Neural cell (in vitro differentiated cells): ENCODE data around the gene PRLHR. TPM values are rescaled to one million over a fixed set of nuclear protein-coding genes. Genes with fewer than 3 reads are reported as not detected.

Experiments used
- H2AFZ ChIP-seq: fragments of 200-600, 300-800 bp; sonication (generic), shearing (Covaris generic); 2 replicates; pipeline ENCODE4 v1.6.0; 2014; ENCODE audit warnings: low read depth, mild to moderate bottlenecking, antibody characterized with exemption, low read length, moderate library complexity
- H3F3A ChIP-seq: fragments of 200-600 bp; shearing (Covaris generic); 2 replicates; pipeline ENCODE4 v1.6.1; 2016; ENCODE audit warnings: mild to moderate bottlenecking, moderate library complexity, mixed read lengths, antibody characterized with exemption, low read length; ENCODE audit not compliant: insufficient read depth, poor library complexity, severe bottlenecking
- H3K27ac ChIP-seq: fragments of 200-600, 300-800 bp; sonication (generic), shearing (Covaris generic); 2 replicates; pipeline ENCODE4 v1.5.1; 2014; ENCODE audit warnings: mild to moderate bottlenecking, low read length, moderate library complexity
- H3K27me3 ChIP-seq: fragments of 300-800, 200-600 bp; sonication (generic), shearing (Covaris generic); 2 replicates; pipeline ENCODE4 v1.6.0; 2014; ENCODE audit warnings: mild to moderate bottlenecking, low read depth, low read length, moderate library complexity; ENCODE audit not compliant: insufficient read depth
- H3K36me3 ChIP-seq: fragments of 300-800, 200-600 bp; sonication (generic), shearing (Covaris generic); 2 replicates; pipeline ENCODE4 v1.5.1; 2014; ENCODE audit warnings: mild to moderate bottlenecking, antibody characterized with exemption, low read length, moderate library complexity; ENCODE audit not compliant: insufficient read depth
- H3K4me2 ChIP-seq: fragments of 300-800, 200-600 bp; sonication (generic), shearing (Covaris generic); 2 replicates; pipeline ENCODE4 v1.6.0; 2014; ENCODE audit warnings: mild to moderate bottlenecking, low read length
- H3K4me3 ChIP-seq: fragments of 300-800, 200-600 bp; sonication (generic), shearing (Covaris generic); 2 replicates; pipeline ENCODE4 v1.5.1; 2014; ENCODE audit warnings: mild to moderate bottlenecking, low read length, moderate library complexity
- H3K79me2 ChIP-seq: fragments of 200-600 bp; shearing (Covaris generic); replicated peaks from 2 replicates; pipeline ENCODE4 v1.6.0; 2014; ENCODE audit warnings: mild to moderate bottlenecking, low read length, moderate library complexity; ENCODE audit not compliant: insufficient read depth
- H3K9ac ChIP-seq: fragments of 300-800, 200-600 bp; sonication (generic), shearing (Covaris generic); 2 replicates; pipeline ENCODE4 v1.6.1; 2016; ENCODE audit warnings: mild to moderate bottlenecking, low read length, mixed read lengths
- H3K9me2 ChIP-seq: fragments of 200-600 bp; shearing (Covaris generic); 2 replicates; pipeline ENCODE4 v1.6.1; 2016; ENCODE audit warnings: mild to moderate bottlenecking, low read length, mixed read lengths; ENCODE audit not compliant: insufficient read depth
- H3K9me3 ChIP-seq: fragments of 200-600, 300-800 bp; sonication (generic), shearing (Covaris generic); 2 replicates; pipeline ENCODE4 v1.6.1; 2016; ENCODE audit warnings: mild to moderate bottlenecking, mixed run types, low read length, moderate library complexity, mixed read lengths
- H4K20me1 ChIP-seq: fragments of 200-600 bp; shearing (Covaris generic); 2 replicates; pipeline ENCODE4 v1.6.1; 2016; ENCODE audit warnings: mild to moderate bottlenecking, mixed run types; ENCODE audit not compliant: insufficient read depth
- EP300 ChIP-seq: fragments of 450-650 bp; conservative IDR thresholded peaks from 2 replicates; pipeline ENCODE4 v1.6.1; 2014; ENCODE audit warnings: antibody characterized with exemption, mild to moderate bottlenecking, moderate library complexity; ENCODE audit not compliant: poor library complexity, severe bottlenecking
- EZH2 ChIP-seq: fragments of 200-600, 300-800 bp; shearing (Covaris generic), sonication (generic); IDR thresholded peaks from 2 replicates; pipeline ENCODE4 v1.6.1; 2014; ENCODE audit warnings: antibody characterized with exemption, low read length, borderline replicate concordance, mild to moderate bottlenecking; ENCODE audit not compliant: insufficient read depth, poor library complexity, severe bottlenecking
- MXI1 ChIP-seq: fragments of 450-650 bp; conservative IDR thresholded peaks from 2 replicates; pipeline ENCODE4 v1.6.1; 2014; ENCODE audit warnings: antibody characterized with exemption, mild to moderate bottlenecking; ENCODE audit not compliant: poor library complexity, severe bottlenecking
- POLR2AphosphoS5 ChIP-seq: IDR thresholded peaks from 2 replicates; pipeline ENCODE4 v1.6.1; 2012
- RAD21 ChIP-seq: fragments of 450-650 bp; conservative IDR thresholded peaks from 2 replicates; pipeline ENCODE4 v1.6.1; 2014; ENCODE audit warnings: antibody characterized with exemption, mild to moderate bottlenecking, moderate library complexity
- SMC3 ChIP-seq: fragments of 450-650 bp; conservative IDR thresholded peaks from 2 replicates; pipeline ENCODE4 v1.6.1; 2014; ENCODE audit warnings: antibody characterized with exemption, mild to moderate bottlenecking, moderate library complexity; ENCODE audit not compliant: poor library complexity
- TAF1 ChIP-seq: IDR thresholded peaks from 2 replicates; pipeline ENCODE4 v1.6.1; 2012; ENCODE audit warnings: low read depth
- polyA plus RNA-seq: library from polyadenylated mRNA; depleted of rRNA; stranded (reverse); fragments of >200 nt; gene quantifications from 2 replicates; pipeline ENCODE4 v1.2.3, GENCODE V29; 2014
- TF ChIP-seq, protein P1 (sequence below): IDR thresholded peaks from 2 replicates; pipeline ENCODE4 v1.6.1; 2012; ENCODE audit warnings: borderline replicate concordance
- TF ChIP-seq, protein P2 (sequence below): fragments of 450-650 bp; IDR thresholded peaks from 2 replicates; pipeline ENCODE4 v1.5.1; 2014; ENCODE audit warnings: antibody characterized with exemption, mild to moderate bottlenecking, moderate library complexity; ENCODE audit not compliant: poor library complexity, severe bottlenecking

PRLHR gene
- polyA plus RNA-seq, 1 donor from 2014 or later: 0.20 TPM

DNA sequence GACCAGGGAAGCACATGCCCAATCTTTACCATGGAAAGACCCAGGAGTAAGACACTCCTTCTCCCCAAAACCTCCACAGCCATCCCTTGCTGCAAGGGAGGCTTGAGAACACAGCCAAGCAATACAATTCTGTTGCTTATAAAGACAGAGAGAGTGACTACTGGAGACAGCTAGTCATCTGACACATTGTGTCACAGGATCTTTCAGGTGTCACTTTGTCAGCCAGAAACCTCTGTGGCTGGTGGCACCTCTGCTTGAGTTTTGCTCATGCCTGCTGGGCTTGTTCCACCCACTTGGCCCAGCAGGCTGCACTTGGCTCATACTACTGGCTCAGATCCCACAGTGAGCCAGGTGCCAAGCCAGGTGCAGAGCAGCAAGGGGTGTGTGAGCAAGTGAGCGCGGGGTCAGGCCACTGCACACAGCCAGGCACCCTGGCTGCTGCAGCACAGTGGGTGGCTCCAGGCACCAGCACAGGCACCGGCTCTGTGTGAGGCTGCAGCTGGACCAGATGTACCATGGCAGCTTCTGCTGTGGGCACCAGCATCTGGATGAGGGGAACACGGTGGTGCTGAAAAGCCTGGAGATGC, 12.4 kb upstream of the PRLHR start:
- Histone ChIP-seq H3F3A (no peaks in the 10 kb centered on the region), H3K4me3 (no peak overlapping the region), H3K27ac (no peak overlapping the region), H3K9me2 (no peaks in the 10 kb centered on the region), H3K4me2 (no peak overlapping the region), H3K9ac (no peak overlapping the region), H3K9me3 (no peaks in the 10 kb centered on the region), H4K20me1 (no peaks in the 10 kb centered on the region), H2AFZ (no peak overlapping the region), H3K79me2 (no peaks in the 10 kb centered on the region), H3K36me3 (no peaks in the 10 kb centered on the region), H3K27me3 (no peaks in the 10 kb centered on the region)
- no peak for TF ChIP-seq EP300
- TF ChIP-seq EZH2: no peak
- no peak for TF ChIP-seq MXI1
- TF ChIP-seq, protein P1, sequence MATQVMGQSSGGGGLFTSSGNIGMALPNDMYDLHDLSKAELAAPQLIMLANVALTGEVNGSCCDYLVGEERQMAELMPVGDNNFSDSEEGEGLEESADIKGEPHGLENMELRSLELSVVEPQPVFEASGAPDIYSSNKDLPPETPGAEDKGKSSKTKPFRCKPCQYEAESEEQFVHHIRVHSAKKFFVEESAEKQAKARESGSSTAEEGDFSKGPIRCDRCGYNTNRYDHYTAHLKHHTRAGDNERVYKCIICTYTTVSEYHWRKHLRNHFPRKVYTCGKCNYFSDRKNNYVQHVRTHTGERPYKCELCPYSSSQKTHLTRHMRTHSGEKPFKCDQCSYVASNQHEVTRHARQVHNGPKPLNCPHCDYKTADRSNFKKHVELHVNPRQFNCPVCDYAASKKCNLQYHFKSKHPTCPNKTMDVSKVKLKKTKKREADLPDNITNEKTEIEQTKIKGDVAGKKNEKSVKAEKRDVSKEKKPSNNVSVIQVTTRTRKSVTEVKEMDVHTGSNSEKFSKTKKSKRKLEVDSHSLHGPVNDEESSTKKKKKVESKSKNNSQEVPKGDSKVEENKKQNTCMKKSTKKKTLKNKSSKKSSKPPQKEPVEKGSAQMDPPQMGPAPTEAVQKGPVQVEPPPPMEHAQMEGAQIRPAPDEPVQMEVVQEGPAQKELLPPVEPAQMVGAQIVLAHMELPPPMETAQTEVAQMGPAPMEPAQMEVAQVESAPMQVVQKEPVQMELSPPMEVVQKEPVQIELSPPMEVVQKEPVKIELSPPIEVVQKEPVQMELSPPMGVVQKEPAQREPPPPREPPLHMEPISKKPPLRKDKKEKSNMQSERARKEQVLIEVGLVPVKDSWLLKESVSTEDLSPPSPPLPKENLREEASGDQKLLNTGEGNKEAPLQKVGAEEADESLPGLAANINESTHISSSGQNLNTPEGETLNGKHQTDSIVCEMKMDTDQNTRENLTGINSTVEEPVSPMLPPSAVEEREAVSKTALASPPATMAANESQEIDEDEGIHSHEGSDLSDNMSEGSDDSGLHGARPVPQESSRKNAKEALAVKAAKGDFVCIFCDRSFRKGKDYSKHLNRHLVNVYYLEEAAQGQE: no peak
- TF ChIP-seq, protein P2, sequence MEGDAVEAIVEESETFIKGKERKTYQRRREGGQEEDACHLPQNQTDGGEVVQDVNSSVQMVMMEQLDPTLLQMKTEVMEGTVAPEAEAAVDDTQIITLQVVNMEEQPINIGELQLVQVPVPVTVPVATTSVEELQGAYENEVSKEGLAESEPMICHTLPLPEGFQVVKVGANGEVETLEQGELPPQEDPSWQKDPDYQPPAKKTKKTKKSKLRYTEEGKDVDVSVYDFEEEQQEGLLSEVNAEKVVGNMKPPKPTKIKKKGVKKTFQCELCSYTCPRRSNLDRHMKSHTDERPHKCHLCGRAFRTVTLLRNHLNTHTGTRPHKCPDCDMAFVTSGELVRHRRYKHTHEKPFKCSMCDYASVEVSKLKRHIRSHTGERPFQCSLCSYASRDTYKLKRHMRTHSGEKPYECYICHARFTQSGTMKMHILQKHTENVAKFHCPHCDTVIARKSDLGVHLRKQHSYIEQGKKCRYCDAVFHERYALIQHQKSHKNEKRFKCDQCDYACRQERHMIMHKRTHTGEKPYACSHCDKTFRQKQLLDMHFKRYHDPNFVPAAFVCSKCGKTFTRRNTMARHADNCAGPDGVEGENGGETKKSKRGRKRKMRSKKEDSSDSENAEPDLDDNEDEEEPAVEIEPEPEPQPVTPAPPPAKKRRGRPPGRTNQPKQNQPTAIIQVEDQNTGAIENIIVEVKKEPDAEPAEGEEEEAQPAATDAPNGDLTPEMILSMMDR: no peak
- no peak for TF ChIP-seq TAF1
- TF ChIP-seq SMC3: no peak
- TF ChIP-seq RAD21: no peak
- no peak for TF ChIP-seq POLR2AphosphoS5

DNA sequence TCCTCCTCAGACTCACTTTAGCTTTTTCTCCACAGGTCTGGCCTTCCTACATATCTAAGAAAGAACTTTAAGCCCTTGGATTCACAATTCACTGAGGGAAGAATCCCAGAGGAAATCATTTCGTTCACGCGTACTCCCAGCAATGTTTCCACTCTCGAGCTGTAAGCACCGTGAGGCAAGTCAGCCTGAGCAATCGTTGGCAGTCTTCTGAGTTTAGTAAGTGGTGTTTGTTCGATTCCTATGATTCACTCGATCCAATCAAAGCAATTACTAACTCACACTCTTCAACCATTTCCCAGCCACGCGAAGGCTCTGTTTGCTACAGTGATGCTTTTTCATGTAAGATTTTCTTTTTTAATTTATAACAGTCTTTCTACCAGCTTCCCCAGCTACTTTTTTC, 10.2 kb upstream of the PRLHR start:
- no peaks in the 10 kb centered on the region for H3K27me3 ChIP-seq
- no peak overlapping the region for H3K9ac ChIP-seq
- TF ChIP-seq RAD21 (no peak), MXI1 (no peak)
- H4K20me1 ChIP-seq: no peaks in the 10 kb centered on the region
- H3K9me2 ChIP-seq: no peaks in the 10 kb centered on the region
- no peaks in the 10 kb centered on the region for H3K36me3 ChIP-seq
- H2AFZ ChIP-seq: no peak overlapping the region
- H3K27ac ChIP-seq: no peak overlapping the region
- no peaks in the 10 kb centered on the region for H3F3A ChIP-seq
- no peak overlapping the region for H3K4me3 ChIP-seq
- H3K9me3 ChIP-seq: no peaks in the 10 kb centered on the region
- H3K79me2 ChIP-seq: no peaks in the 10 kb centered on the region
- H3K4me2 ChIP-seq: no peak overlapping the region
